GM23338 (cell line): ENCODE data around the gene STK31. TPM values are rescaled to one million over a fixed set of nuclear protein-coding genes. Genes with fewer than 3 reads are reported as not detected.

Experiments used
- ATAC-seq: fragments of 200-7000 bp; cut with Tn5 transposase; 3 replicates; pipeline ENCODE4 v1.9.1; 2020
- DNase-seq: peaks from one replicate; pipeline ENCODE4 v3.0.0-alpha.2; 2015; ENCODE audit warnings: low spot score
- H2AFZ ChIP-seq: fragments of 200-600 bp; sonication (generic); 2 replicates; pipeline ENCODE4 v1.8.0; 2016; ENCODE audit warnings: antibody characterized with exemption, mild to moderate bottlenecking, moderate library complexity
- H3F3A ChIP-seq: fragments of 200-600 bp; sonication (generic); replicated peaks from 2 replicates; pipeline ENCODE4 v1.8.0; 2017; ENCODE audit warnings: antibody characterized with exemption, mixed run types, low read depth
- H3K27ac ChIP-seq: fragments of 200-600 bp; sonication (generic); 2 replicates; pipeline ENCODE4 v1.6.1; 2016; ENCODE audit warnings: low read depth
- H3K27me3 ChIP-seq: fragments of 200-600 bp; sonication (generic); 2 replicates; pipeline ENCODE4 v1.8.0; 2016; ENCODE audit warnings: mild to moderate bottlenecking, mixed run types, moderate library complexity; ENCODE audit not compliant: insufficient read depth
- H3K36me3 ChIP-seq: fragments of 200-600 bp; sonication (generic); 2 replicates; pipeline ENCODE4 v1.8.0; 2016; ENCODE audit warnings: mild to moderate bottlenecking; ENCODE audit not compliant: insufficient read depth
- H3K4me1 ChIP-seq: fragments of 200-600 bp; sonication (generic); 2 replicates; pipeline ENCODE4 v1.8.0; 2016; ENCODE audit warnings: mild to moderate bottlenecking, moderate library complexity; ENCODE audit not compliant: insufficient read depth
- H3K4me2 ChIP-seq: fragments of 200-600 bp; sonication (generic); 2 replicates; pipeline ENCODE4 v1.7.1; 2017; ENCODE audit warnings: mixed run types
- H3K4me3 ChIP-seq: fragments of 200-600 bp; sonication (generic); 2 replicates; pipeline ENCODE4 v1.6.1; 2016; ENCODE audit warnings: mixed run types
- H3K79me2 ChIP-seq: fragments of 200-600 bp; sonication (generic); replicated peaks from 2 replicates; pipeline ENCODE4 v1.8.0; 2017; ENCODE audit warnings: mild to moderate bottlenecking; ENCODE audit not compliant: insufficient read depth
- H3K9me2 ChIP-seq: fragments of 200-600 bp; sonication (generic); 2 replicates; pipeline ENCODE4 v1.8.0; 2017; ENCODE audit not compliant: insufficient read depth
- H4K20me1 ChIP-seq: fragments of 200-600 bp; sonication (generic); replicated peaks from 2 replicates; pipeline ENCODE4 v1.8.0; 2017; ENCODE audit warnings: mild to moderate bottlenecking; ENCODE audit not compliant: insufficient read depth
- H3K27ac Mint-ChIP-seq: 2 replicates; pipeline ENCODE4 v1.8.0; 2020; ENCODE audit warnings: inconsistent platforms, mild to moderate bottlenecking, moderate library complexity, mixed read lengths
- H3K27me3 Mint-ChIP-seq: 3 replicates; pipeline ENCODE4 v1.8.0; 2022; ENCODE audit warnings: low read depth, mild to moderate bottlenecking, moderate library complexity, mixed read lengths, inconsistent platforms; ENCODE audit not compliant: insufficient read depth, poor library complexity
- H3K36me3 Mint-ChIP-seq: 3 replicates; pipeline ENCODE4 v1.8.0; 2021; ENCODE audit warnings: low read depth, mild to moderate bottlenecking, inconsistent platforms, moderate library complexity, mixed read lengths
- H3K4me1 Mint-ChIP-seq: 3 replicates; pipeline ENCODE4 v1.8.0; 2020; ENCODE audit warnings: mild to moderate bottlenecking, inconsistent platforms, mixed read lengths
- H3K4me3 Mint-ChIP-seq: 3 replicates; pipeline ENCODE4 v1.8.0; 2021; ENCODE audit warnings: moderate library complexity, mild to moderate bottlenecking, inconsistent platforms, mixed read lengths
- H3K9me3 Mint-ChIP-seq: 3 replicates; pipeline ENCODE4 v1.8.0; 2020; ENCODE audit warnings: moderate library complexity, mild to moderate bottlenecking, inconsistent platforms, mixed read lengths
- CREB1 ChIP-seq: fragments of 250-450 bp; sonication (Bioruptor Pico); IDR thresholded peaks from 2 replicates; pipeline ENCODE4 v1.5.0; 2020; ENCODE audit warnings: low read depth, mild to moderate bottlenecking, moderate library complexity
- CTCF ChIP-seq, 2 experiments: fragments of 200-600 bp in 1 of 2; sonication (generic) in 1 of 2; conservative IDR thresholded peaks; 2 replicates each; pipeline versions ENCODE4 v1.5.1 to v1.6.1; 2016 to 2017; ENCODE audit warnings: antibody characterized with exemption in 2 of 2, low read depth in 2 of 2, mild to moderate bottlenecking in 2 of 2, moderate library complexity in 1 of 2
- EZH2 ChIP-seq: fragments of 200-600 bp; sonication (generic); IDR thresholded peaks from one replicate; pipeline ENCODE4 v1.8.0; 2017; ENCODE audit warnings: antibody characterized with exemption, mild to moderate bottlenecking, low read depth; ENCODE audit not compliant: unreplicated experiment
- EZH2phosphoT487 ChIP-seq: fragments of 200-600 bp; sonication (generic); IDR thresholded peaks from one replicate; pipeline ENCODE4 v1.8.1; 2018; ENCODE audit warnings: antibody characterized with exemption; ENCODE audit not compliant: unreplicated experiment
- JUNB ChIP-seq: IDR thresholded peaks from one replicate; pipeline ENCODE4 v1.6.1; 2016; ENCODE audit warnings: antibody characterized with exemption; ENCODE audit not compliant: unreplicated experiment
- NANOG ChIP-seq: IDR thresholded peaks from 2 replicates; pipeline ENCODE4 v1.6.1; 2016; ENCODE audit warnings: antibody characterized with exemption, borderline replicate concordance
- REST ChIP-seq: IDR thresholded peaks from one replicate; pipeline ENCODE4 v1.6.1; 2018; ENCODE audit warnings: antibody characterized with exemption; ENCODE audit not compliant: unreplicated experiment
- STAT1 ChIP-seq: IDR thresholded peaks from one replicate; pipeline ENCODE4 v1.6.1; 2016; ENCODE audit warnings: antibody characterized with exemption; ENCODE audit not compliant: unreplicated experiment
- ZNF114 ChIP-seq: fragments of 250-450 bp; sonication (Bioruptor Pico); IDR thresholded peaks from 2 replicates; pipeline ENCODE4 v1.5.0; 2020; ENCODE audit warnings: mild to moderate bottlenecking, moderate library complexity
- ZNF462 ChIP-seq: fragments of 250-450 bp; sonication (Bioruptor Pico); IDR thresholded peaks from 2 replicates; pipeline ENCODE4 v1.5.0; 2020; ENCODE audit warnings: mild to moderate bottlenecking, moderate library complexity
- polyA plus RNA-seq: library from polyadenylated mRNA; unstranded; fragments of >200 nt; fragmentation: Nextera tagmentation; extraction: Ambion mirVana; gene quantifications from 2 replicates; pipeline ENCODE4 v1.2.1, GENCODE V29; 2016
- total RNA-seq: library from RNA; depleted of rRNA; stranded (reverse); fragments of >200 nt; shearing (Covaris generic); gene quantifications from 2 replicates; pipeline ENCODE4 v1.2.3, GENCODE V29; 2014

The STK31 gene
- total and polyA plus RNA-seq, 2 experiments from 2014 or later = 0.31 to 0.55 TPM

- TF ChIP-seq EZH2phosphoT487 (no peak), ZNF114 (CRISPR knock-in tag) (no peak), JUNB (no peak), CTCF (conservative IDR thresholded peaks at IDR 0.05; ENCODE audit: low read depth in 2 of 2) (no peak), REST (no peak)
These were observed 49.8 kb downstream of the STK31 start (continued) for GRCh38 chr7:23759671-23760391.

- Histone ChIP-seq H3K4me3 (no peak overlapping the region), H3K9me2 (no peaks in the 10 kb centered on the region), H3K4me2 (no peak overlapping the region), H3K27me3 (no peaks in the 10 kb centered on the region), H3K79me2 (no peaks in the 10 kb centered on the region), H3F3A (no peaks in the 10 kb centered on the region), H3K27ac (no peak overlapping the region), H3K36me3 (no peaks in the 10 kb centered on the region), H4K20me1 (no peaks in the 10 kb centered on the region), H2AFZ (no peak overlapping the region), H3K4me1 (peaks cover 3% of the 10 kb centered on the region; the same call in 1 of the 2 replicates)
- Mint-ChIP-seq H3K36me3 (no peaks in the 10 kb centered on the region), H3K27me3 (peaks cover 2% of the 10 kb centered on the region), H3K4me1 (peaks cover 5% of the 10 kb centered on the region; the same call in 2 of the 3 replicates), H3K9me3 (no peaks in the 10 kb centered on the region), H3K4me3 (no peak overlapping the region), H3K27ac (no peak overlapping the region)
- no peak for DNase-seq
- ATAC-seq = no peak
- no peak for TF ChIP-seq NANOG
- TF ChIP-seq ZNF462 = no peak
- no peak for TF ChIP-seq ZNF114 (CRISPR knock-in tag)
- no peak for TF ChIP-seq JUNB
- no peak for TF ChIP-seq EZH2
- TF ChIP-seq STAT1 = no peak
- TF ChIP-seq CREB1 (CRISPR knock-in tag) = no peak
- TF ChIP-seq CTCF (conservative IDR thresholded peaks at IDR 0.05; ENCODE audit: low read depth in 2 of 2) = no peak
These were observed 55.9 kb downstream of the STK31 start for GRCh38 chr7:23765943-23766342.
